LNCAP (cell line): Measurements from ENCODE around the gene CXCL1.

Source experiments
- CTCF ChIP-seq: fragments of 450-650 bp; IDR thresholded peaks from 2 replicates; pipeline ENCODE4 v1.5.1; 2017; ENCODE audit warnings: mild to moderate bottlenecking

Gene CXCL1

DNA sequence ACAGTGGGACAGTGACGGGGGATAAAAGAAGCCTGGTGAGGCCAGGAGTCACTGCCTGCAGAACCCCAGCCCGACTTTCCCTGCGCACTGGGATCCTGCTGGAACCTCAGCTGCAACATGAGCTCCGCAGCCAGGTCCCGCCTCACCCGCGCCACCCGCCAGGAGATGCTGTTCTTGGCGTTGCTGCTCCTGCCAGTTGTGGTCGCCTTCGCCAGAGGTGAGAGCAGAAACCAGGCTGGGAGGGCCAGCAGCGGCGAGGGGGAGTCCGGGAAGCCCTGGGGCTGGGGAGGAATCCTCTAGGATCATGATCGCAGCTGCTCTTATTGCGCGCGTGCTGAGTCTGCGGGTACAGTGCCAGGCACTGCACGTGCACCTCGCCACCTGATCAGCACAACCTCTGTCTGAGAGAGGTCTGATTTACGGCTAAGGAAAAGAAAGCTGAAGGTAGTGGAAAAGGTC lies 15.9 kb upstream of the CXCL1 start, which contains the start of gene PF4V1:
PF4V1 (plus strand) TSS at position 51 of the 459 bp plus-strand sequence; CDS start at position 118, 67 bp downstream.
- no peak for TF ChIP-seq CTCF

DNA sequence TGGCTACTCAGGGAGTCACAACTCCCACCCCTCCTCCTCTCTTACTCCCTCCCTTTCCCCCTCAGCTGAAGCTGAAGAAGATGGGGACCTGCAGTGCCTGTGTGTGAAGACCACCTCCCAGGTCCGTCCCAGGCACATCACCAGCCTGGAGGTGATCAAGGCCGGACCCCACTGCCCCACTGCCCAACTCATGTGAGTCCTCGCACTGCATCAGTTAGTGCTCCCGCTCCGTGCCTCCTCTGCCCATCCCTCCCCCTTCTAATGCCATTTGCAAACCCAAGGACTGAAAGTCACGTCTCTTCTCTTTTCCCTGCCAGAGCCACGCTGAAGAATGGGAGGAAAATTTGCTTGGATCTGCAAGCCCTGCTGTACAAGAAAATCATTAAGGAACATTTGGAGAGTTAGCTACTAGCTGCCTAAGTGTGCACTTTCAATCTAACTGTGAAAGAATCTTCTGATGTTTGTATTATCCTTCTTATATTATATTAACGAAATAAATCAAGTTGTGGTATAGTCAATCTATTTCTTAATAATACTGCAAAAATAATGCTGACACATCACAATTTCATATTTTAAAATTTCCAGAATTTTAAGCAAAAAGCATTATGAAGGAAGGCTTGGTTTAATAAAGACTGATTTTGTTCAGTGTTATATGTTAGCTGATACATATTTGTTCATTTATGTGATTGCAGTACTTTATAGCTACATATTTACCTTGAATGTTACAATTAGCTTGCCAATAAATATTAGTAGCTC lies 15.3 kb upstream of the CXCL1 start:
- TF ChIP-seq CTCF: no peak

GRCh38 chr4:73855406-73855805 lies 13.8 kb upstream of the CXCL1 start:
- TF ChIP-seq CTCF: no peak

DNA sequence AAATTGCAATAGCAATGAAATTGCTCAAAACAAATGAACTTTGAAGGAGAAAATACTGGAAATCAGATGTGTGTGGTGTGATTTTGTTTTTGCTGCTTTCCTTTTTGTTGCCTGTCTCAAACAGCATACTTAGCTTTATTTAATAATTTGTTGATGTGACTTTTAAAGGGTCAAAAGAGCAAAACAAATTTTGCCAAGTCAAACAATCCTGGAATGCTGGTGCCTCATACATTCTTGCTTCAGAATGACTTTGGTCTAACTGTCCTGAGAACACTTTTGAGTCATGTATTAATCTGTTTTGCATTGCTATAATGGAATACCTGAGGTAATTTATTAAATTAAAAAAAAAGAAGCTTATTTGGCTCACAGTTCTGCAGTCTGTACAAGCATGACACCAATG lies 12.7 kb upstream of the CXCL1 start:
- TF ChIP-seq CTCF: no peak

DNA sequence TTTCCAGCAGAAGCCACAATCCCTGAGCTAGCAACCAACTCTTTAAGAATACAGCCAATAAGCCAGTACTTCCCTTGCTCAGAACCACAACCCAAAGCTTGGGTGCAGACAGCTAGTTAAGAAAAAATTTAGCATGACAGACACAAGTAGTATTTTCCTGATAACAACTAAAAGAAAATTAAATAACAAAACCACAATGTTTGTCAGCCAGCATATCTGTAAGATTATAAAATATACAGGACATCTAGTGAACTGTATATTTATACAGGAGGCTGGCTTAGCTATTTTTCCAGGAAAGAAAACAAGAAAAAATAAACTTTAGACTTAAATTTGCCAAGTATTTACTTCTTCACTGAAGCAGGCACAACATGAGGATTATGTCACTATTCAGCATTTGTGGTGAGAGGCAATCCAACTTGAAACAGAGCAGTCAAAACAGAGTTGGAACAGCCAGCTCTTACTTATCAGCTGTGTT lies 9.5 kb upstream of the CXCL1 start:
- no peak for TF ChIP-seq CTCF

DNA sequence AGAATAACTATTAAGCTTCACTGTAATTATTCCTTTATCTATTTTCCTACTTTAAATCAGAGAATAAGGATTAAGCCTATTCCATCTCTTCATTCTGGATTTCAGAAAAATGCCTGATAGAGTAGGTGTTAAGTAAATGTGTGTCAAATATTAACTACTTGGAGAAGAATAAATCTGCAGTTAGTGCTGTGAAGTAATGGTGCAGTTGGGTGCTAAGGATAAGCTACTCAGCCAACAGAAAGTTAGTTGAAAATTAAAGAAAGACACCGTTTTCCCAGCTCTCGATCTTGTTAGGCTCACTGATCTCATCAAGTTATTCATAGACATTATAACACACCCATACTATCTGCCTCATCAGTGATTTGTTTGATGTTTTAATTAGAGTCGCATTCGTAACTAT lies 9.0 kb upstream of the CXCL1 start:
- no peak for TF ChIP-seq CTCF

GRCh38 chr4:73860917-73861316 lies 8.3 kb upstream of the CXCL1 start:
- no peak for TF ChIP-seq CTCF
